HG03558 (cell line): ENCODE measurements around the gene SNX8.
"Not testable (repeated sequence)": the region's sequence is repeated elsewhere in the genome, so short reads cannot be mapped to it uniquely, and the experiment has no call there.

ENCODE experiments used
- ATAC-seq: cut with Tn5 transposase; IDR thresholded peaks from one replicate; pipeline ENCODE4 v1.9.1; 2021; ENCODE audit warnings: moderate number of reproducible peaks; ENCODE audit not compliant: unreplicated experiment; ENCODE audit errors: extremely low read depth

The SNX8 gene

GRCh38 chr7:2269991-2270460, 44.2 kb downstream of the SNX8 start:
- ATAC-seq = no peak

- not testable (repeated sequence) for ATAC-seq
Observed at GRCh38 chr7:2269089-2269990, 44.9 kb downstream of the SNX8 start.

- ATAC-seq = no peak
Observed at GRCh38 chr7:2266911-2267310, 47.3 kb downstream of the SNX8 start.

- no peak for ATAC-seq
Observed at GRCh38 chr7:2264158-2264557, 50.1 kb downstream of the SNX8 start.

- ATAC-seq = no peak
Observed at GRCh38 chr7:2263176-2263575, 51.1 kb downstream of the SNX8 start.

- no peak for ATAC-seq
Observed at GRCh38 chr7:2261611-2262010, 52.6 kb downstream of the SNX8 start.

GRCh38 chr7:2260820-2261219, 53.4 kb downstream of the SNX8 start:
- no peak for ATAC-seq

- no peak for ATAC-seq
Observed at GRCh38 chr7:2259480-2259879, 54.8 kb downstream of the SNX8 start.

- ATAC-seq = no peak
Observed at GRCh38 chr7:2258661-2259365, 55.4 kb downstream of the SNX8 start.

GRCh38 chr7:2257651-2258050, 56.6 kb downstream of the SNX8 start:
- ATAC-seq = no peak

- ATAC-seq = no peak
Observed at GRCh38 chr7:2257046-2257551, 57.1 kb downstream of the SNX8 start.

GRCh38 chr7:2256306-2257045, 57.8 kb downstream of the SNX8 start:
- no peak for ATAC-seq

- no peak for ATAC-seq
Observed at GRCh38 chr7:2255145-2256139, 58.8 kb downstream of the SNX8 start.

- no peak for ATAC-seq
Observed at GRCh38 chr7:2254429-2255144, 59.7 kb downstream of the SNX8 start.

- ATAC-seq = no peak
Observed at GRCh38 chr7:2253525-2254244, 60.6 kb downstream of the SNX8 start.

- no peak for ATAC-seq
Observed at GRCh38 chr7:2253021-2253420, 61.2 kb downstream of the SNX8 start.

- ATAC-seq = no peak
Observed at GRCh38 chr7:2251841-2252771, 62.1 kb downstream of the SNX8 start.
